HG03457 (cell line): ENCODE results near the gene SYTL3.
A peak's percentile ranks its signal among the peaks of the same experiment; 100 is the strongest.
"Not testable (repeated sequence)": the region's sequence is repeated elsewhere in the genome, so short reads cannot be mapped to it uniquely, and the experiment has no call there.

ENCODE experiments used
- ATAC-seq: cut with Tn5 transposase; IDR thresholded peaks from one replicate; pipeline ENCODE4 v1.9.1; 2021; ENCODE audit warnings: moderate number of reproducible peaks; ENCODE audit not compliant: unreplicated experiment

Gene SYTL3

DNA sequence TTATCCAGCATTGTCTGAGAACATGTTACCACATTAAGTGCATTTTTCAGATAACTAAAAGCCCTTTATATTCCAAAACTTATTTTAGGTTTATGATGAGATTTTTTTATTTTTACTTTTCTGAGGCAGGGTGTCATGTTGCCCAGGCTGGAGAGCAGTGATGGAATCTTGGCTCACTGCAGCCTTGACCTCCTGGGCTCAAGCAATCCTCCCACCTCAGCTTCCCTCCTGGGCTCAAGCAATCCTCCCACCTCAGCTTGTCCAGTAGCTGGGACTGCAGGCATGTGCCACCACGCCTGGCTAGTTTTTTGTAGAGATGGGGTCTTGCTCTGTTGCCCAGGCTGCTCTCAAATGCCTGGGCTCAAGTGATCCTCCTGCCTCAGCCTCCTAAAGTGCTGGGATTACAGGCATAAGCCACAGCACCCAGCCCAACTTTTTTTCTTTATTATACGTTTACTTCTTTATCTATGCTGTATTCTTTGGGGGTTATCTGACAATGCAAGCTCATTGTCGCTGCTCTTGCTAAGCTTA lies 11.5 kb upstream of the SYTL3 start:
- no peak for ATAC-seq

DNA sequence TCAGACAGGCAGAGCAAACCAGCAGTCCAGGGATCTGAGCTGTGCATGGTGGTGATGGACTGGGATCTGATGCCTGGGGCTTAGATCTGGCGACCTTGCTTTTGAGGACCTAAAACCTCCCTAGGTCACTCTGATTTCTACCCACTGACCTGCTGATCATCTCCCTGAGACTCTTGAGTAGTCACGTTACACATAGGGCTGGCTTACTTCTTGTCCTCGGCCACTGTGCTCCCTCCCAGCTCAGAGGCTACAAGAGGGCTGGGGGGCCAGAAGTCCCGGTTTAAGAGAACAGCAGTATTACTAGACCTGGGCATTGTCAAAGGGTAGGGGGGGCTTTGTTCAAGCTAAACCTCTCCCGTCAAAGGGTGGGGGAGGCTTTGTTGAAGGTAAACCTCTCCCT lies 10.8 kb upstream of the SYTL3 start:
- ATAC-seq: no peak

GRCh38 chr6:158640519-158640918 lies 9.3 kb upstream of the SYTL3 start:
- no peak for ATAC-seq

GRCh38 chr6:158642097-158642601 lies 7.7 kb upstream of the SYTL3 start:
- no peak for ATAC-seq

GRCh38 chr6:158643836-158644230 lies 6.0 kb upstream of the SYTL3 start:
- ATAC-seq: no peak

- ATAC-seq: peak; percentile 43
Observed at GRCh38 chr6:158644231-158645063, 5.4 kb upstream of the SYTL3 start, which contains the start of gene DYNLT1. Gene DYNLT1 (minus strand): TSS chr6:158644743. CDS start chr6:158644708, 35 bp downstream.

- no peak for ATAC-seq
Observed at GRCh38 chr6:158645064-158646022, 4.5 kb upstream of the SYTL3 start.

- ATAC-seq: no peak
Observed at GRCh38 chr6:158646023-158646910, 3.6 kb upstream of the SYTL3 start.

- no peak for ATAC-seq
Observed at GRCh38 chr6:158647501-158647900, 2.4 kb upstream of the SYTL3 start.

DNA sequence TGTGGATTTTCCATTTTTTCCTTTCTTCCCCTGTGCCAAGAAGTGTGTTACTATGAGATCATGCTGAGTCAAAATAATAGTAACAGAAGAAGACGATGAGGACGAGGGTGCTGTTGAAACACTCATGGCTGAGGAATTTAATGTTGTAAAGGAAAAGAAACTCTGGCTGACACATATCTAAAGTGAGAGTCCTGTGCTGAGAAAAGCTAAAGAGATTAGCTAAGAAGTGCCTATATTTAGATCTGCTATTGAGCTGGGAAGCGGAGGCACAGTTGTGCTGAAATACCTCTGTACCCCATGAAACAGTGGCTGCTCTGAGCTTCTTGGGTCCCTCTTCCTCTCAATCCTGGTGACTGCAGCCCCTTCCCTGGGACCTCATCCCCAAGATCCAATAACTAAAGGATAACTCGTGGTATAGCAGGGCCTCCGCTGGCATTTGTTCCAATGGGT lies 1.1 kb upstream of the SYTL3 start:
- ATAC-seq: no peak

DNA sequence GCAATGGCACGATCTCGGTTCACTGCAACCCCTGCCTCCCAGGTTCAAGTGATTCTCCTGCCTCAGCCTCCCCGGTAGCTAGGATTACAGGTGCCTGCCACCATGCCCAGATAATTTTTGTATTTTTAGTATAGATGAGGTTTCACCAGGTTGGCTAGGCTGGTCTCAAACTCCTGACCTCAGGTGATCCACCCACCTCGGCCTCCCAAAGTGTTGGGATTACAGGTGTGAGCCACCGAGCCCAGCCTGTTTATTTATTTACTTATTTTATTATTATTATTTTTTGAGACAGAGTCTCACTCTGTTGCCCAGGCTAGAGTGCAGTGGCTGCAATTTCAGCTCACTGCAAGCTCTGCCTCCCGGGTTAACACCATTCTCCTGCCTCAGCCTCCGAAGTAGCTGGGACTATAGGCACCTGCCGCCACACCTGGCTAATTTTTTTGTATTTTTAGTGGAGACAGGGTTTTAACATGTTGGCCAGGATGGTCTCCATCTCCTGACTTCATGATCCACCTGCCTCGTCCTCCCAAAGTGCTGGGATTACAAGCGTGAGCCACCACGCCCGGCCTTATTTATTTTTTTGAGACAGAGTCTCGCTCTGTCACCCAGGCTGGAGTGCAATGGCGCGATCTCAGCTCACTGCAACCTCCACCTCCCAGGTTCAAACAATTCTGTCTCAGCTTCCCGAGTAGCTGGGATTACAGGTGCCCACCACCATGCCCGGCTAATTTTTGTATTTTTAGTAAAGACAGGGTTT lies 2.3 kb downstream of the SYTL3 start:
- ATAC-seq: not testable (repeated sequence)

GRCh38 chr6:158653577-158654354 lies 3.9 kb downstream of the SYTL3 start:
- ATAC-seq: peak; percentile 41

- ATAC-seq: no peak
Observed at GRCh38 chr6:158654498-158654897, 4.6 kb downstream of the SYTL3 start.

DNA sequence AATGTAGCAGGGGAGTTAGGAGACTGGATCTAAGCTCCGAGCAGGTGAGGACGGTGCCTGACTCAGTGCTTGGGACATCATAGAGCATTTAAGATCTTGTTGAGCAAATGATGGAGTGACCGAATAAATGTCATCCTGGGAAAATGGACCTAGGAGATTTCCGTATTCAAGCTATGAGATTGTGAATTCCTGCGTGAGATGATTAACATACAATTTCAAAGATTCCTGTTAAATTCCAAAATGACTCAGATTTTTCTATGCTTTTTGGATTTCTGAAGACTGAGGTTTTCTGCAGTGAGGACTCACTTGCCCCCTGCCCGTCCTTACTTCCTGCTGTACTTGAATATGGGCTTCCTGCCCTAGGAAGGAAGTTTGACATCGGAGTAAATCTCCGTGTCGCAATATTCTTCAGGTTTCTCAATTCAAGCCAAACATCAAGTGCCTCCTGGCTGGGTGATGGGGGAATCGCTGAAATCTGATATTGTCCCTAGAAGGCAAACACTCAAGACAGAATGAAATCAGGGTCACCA lies 5.2 kb downstream of the SYTL3 start:
- ATAC-seq: no peak

DNA sequence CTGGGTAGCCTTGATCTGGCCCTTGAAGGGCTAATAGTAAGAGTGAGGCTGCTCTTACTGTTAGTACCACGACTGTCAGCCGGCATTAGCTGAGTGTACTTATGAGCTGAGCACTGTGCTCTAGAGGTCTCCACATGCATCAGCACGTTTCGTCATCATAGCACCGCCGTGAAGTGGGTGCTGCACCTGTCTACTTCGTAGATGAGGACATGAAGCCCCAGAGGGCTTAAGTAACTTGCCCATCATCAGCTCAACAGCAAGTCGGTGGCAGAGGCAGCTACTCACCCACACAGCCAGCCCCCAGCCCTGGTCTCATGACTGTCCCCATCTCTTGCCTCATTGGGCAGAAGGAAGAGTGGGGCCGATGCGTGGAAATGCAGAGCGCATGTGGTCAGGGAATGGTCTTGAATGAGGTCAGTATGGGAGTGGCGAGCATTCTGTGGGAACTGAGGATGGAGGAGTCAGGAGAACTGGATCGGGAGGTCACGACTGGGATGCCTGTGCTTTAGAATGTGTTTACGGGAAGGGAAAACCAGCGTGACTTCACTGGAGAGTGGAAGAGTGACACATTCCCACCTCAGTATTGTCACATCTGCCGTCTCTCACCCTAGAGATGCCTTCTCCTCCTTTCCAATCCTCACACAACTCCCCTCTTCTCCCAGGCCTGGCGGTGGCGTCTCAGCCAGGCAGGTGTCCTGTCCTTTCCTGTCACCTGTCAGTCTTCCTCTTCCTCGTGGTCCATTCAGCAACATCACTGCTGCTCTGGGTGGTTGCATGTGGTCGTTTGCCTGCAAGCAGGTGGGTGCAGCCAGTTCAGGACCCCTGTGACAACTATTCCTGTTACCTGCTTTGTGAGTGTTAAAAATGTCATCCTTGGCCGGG lies 6.0 kb downstream of the SYTL3 start:
- ATAC-seq: no peak

DNA sequence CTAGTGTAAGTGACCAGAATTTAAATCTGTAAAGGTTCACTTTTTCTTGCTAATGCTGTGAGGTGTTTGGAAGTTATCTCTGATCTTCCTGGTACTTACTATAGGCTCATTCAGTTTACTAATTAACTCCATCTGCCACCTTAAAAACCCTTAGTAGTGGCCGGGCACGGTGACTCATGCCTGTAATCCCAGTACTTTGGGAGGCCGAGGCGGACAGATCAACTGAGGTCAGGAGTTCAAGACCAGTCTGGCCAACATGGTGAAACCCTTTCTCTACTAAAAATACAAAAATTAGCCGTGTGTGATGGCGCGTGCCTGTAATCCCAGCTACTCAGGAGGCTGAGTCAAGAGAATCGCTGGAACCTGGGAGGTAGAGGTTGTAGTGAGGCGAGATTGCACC lies 7.1 kb downstream of the SYTL3 start:
- not testable (repeated sequence) for ATAC-seq

- ATAC-seq: no peak
Observed at GRCh38 chr6:158660333-158660754, 10.5 kb downstream of the SYTL3 start.
